Measurements from ENCODE around the gene NAALADL2. TPM values are rescaled to one million over a fixed set of nuclear protein-coding genes. Genes with fewer than 3 reads are reported as not detected.

The NAALADL2 gene
- total RNA-seq, 1 donor from 2014 or later, result 11.5 TPM

GRCh38 chr3:174846055-174846454 lies 13.1 kb upstream of the NAALADL2 start:
- no peak for DNase-seq (ENCODE audit: low spot score)
- Mint-ChIP-seq H3K36me3 (no peaks in the 10 kb centered on the region), H3K4me3 (no peak overlapping the region), H3K27me3 (ENCODE audit: insufficient read depth, low read depth) (no peaks in the 10 kb centered on the region), H3K27ac (no peak overlapping the region), H3K4me1 (no peaks in the 10 kb centered on the region), H3K9me3 (no peaks in the 10 kb centered on the region)
- no peak overlapping the region for H2AFZ ChIP-seq (replicated peaks)
- no peak overlapping the region for H3K4me2 ChIP-seq
- no peak for TF ChIP-seq CTCF (IDR thresholded peaks at IDR 0.05)
- TF ChIP-seq EZH2phosphoT487 (IDR thresholded peaks at IDR 0.05), result no peak
- no peak for TF ChIP-seq EZH2 (IDR thresholded peaks at IDR 0.05)
- no peaks in the 10 kb centered on the region for H3K27me3 ChIP-seq
- peaks cover 7% of the 10 kb centered on the region for H3K4me1 ChIP-seq
- no peaks in the 10 kb centered on the region for H3K9me3 ChIP-seq (ENCODE audit: low read depth)
- no peak overlapping the region for H3K4me3 ChIP-seq
- H3K9ac ChIP-seq, result no peak overlapping the region
- no peaks in the 10 kb centered on the region for H4K20me1 ChIP-seq (ENCODE audit: low read depth)
- H3K27ac ChIP-seq, result no peak overlapping the region
- no peaks in the 10 kb centered on the region for H3K79me2 ChIP-seq (ENCODE audit: low read depth)
- H3F3A ChIP-seq (ENCODE audit: low read depth), result peaks cover 3% of the 10 kb centered on the region
- peaks cover 3% of the 10 kb centered on the region for H3K36me3 ChIP-seq

- no peak overlapping the region for H3K4me2 ChIP-seq
- no peak overlapping the region for H3K4me3 ChIP-seq
- Mint-ChIP-seq H3K27ac (no peak overlapping the region), H3K36me3 (no peaks in the 10 kb centered on the region), H3K4me1 (no peaks in the 10 kb centered on the region), H3K9me3 (no peaks in the 10 kb centered on the region), H3K4me3 (no peak overlapping the region), H3K27me3 (ENCODE audit: insufficient read depth, low read depth) (peaks cover 2% of the 10 kb centered on the region)
- no peaks in the 10 kb centered on the region for H3K9me3 ChIP-seq (ENCODE audit: low read depth)
- TF ChIP-seq CTCF (IDR thresholded peaks at IDR 0.05) (no peak), EZH2phosphoT487 (IDR thresholded peaks at IDR 0.05) (no peak), EZH2 (IDR thresholded peaks at IDR 0.05) (no peak)
- H3K27ac ChIP-seq, result no peak overlapping the region
- no peaks in the 10 kb centered on the region for H3K4me1 ChIP-seq
- H3K36me3 ChIP-seq, result peaks cover 3% of the 10 kb centered on the region
- H3K27me3 ChIP-seq, result no peaks in the 10 kb centered on the region
- no peak for DNase-seq (ENCODE audit: low spot score)
- H4K20me1 ChIP-seq (ENCODE audit: low read depth), result no peaks in the 10 kb centered on the region
- H3F3A ChIP-seq (ENCODE audit: low read depth), result no peaks in the 10 kb centered on the region
- H2AFZ ChIP-seq (replicated peaks), result no peak overlapping the region
- no peaks in the 10 kb centered on the region for H3K79me2 ChIP-seq (ENCODE audit: low read depth)
- no peak overlapping the region for H3K9ac ChIP-seq
These were observed 4.1 kb upstream of the NAALADL2 start for GRCh38 chr3:174854987-174855386.

GRCh38 chr3:174857301-174857700 lies 1.8 kb upstream of the NAALADL2 start:
- H3K27ac Mint-ChIP-seq, result no peak overlapping the region
- H3K36me3 ChIP-seq, result no peaks in the 10 kb centered on the region
- no peak overlapping the region for H3K4me3 Mint-ChIP-seq
- peaks cover 2% of the 10 kb centered on the region for H3K27me3 Mint-ChIP-seq (ENCODE audit: insufficient read depth, low read depth)
- no peak overlapping the region for H3K4me2 ChIP-seq
- no peaks in the 10 kb centered on the region for H3K36me3 Mint-ChIP-seq
- H3K4me1 ChIP-seq, result no peaks in the 10 kb centered on the region
- H3K27ac ChIP-seq, result no peak overlapping the region
- TF ChIP-seq EZH2 (IDR thresholded peaks at IDR 0.05) (no peak), CTCF (IDR thresholded peaks at IDR 0.05) (no peak), EZH2phosphoT487 (IDR thresholded peaks at IDR 0.05) (no peak)
- no peak overlapping the region for H2AFZ ChIP-seq (replicated peaks)
- no peaks in the 10 kb centered on the region for H3K79me2 ChIP-seq (ENCODE audit: low read depth)
- H3K9me3 ChIP-seq (ENCODE audit: low read depth), result no peaks in the 10 kb centered on the region
- H3K4me1 Mint-ChIP-seq, result no peaks in the 10 kb centered on the region
- H3K9me3 Mint-ChIP-seq, result no peaks in the 10 kb centered on the region
- DNase-seq (ENCODE audit: low spot score), result no peak
- H3K9ac ChIP-seq, result no peak overlapping the region
- no peaks in the 10 kb centered on the region for H3F3A ChIP-seq (ENCODE audit: low read depth)
- no peak overlapping the region for H3K4me3 ChIP-seq
- H4K20me1 ChIP-seq (ENCODE audit: low read depth), result no peaks in the 10 kb centered on the region
- H3K27me3 ChIP-seq, result no peaks in the 10 kb centered on the region

All from neural progenitor cell (in vitro differentiated cells).